Fibroblast of the aortic adventitia (primary cell): ENCODE data around the gene DTNB. TPM values are rescaled to one million over a fixed set of nuclear protein-coding genes. Genes with fewer than 3 reads are reported as not detected.

ENCODE experiments used
- DNase-seq: peaks from one replicate; pipeline ENCODE4 v3.0.0-alpha.2; 2010; ENCODE audit warnings: low read depth
- H3K4me3 ChIP-seq: 2 replicates; pipeline ENCODE4 v1.5.1; 2011; ENCODE audit warnings: low read depth, mild to moderate bottlenecking, control low read depth, low read length, moderate library complexity
- total RNA-seq: library from RNA; depleted of rRNA; stranded (reverse); fragments of >200 nt; gene quantifications from 2 replicates; pipeline ENCODE4 v1.2.3, GENCODE V29; 2012; ENCODE audit warnings: low replicate concordance
- TF ChIP-seq, protein P1 (sequence below): IDR thresholded peaks from 2 replicates; pipeline ENCODE4 v1.5.1; 2011; ENCODE audit warnings: mild to moderate bottlenecking, low read length, control low read depth, inconsistent platforms; ENCODE audit not compliant: insufficient read depth

The DTNB gene
- total RNA-seq, 1 donor = 11.7 TPM

- DNase-seq = no peak
- TF ChIP-seq, protein P1, sequence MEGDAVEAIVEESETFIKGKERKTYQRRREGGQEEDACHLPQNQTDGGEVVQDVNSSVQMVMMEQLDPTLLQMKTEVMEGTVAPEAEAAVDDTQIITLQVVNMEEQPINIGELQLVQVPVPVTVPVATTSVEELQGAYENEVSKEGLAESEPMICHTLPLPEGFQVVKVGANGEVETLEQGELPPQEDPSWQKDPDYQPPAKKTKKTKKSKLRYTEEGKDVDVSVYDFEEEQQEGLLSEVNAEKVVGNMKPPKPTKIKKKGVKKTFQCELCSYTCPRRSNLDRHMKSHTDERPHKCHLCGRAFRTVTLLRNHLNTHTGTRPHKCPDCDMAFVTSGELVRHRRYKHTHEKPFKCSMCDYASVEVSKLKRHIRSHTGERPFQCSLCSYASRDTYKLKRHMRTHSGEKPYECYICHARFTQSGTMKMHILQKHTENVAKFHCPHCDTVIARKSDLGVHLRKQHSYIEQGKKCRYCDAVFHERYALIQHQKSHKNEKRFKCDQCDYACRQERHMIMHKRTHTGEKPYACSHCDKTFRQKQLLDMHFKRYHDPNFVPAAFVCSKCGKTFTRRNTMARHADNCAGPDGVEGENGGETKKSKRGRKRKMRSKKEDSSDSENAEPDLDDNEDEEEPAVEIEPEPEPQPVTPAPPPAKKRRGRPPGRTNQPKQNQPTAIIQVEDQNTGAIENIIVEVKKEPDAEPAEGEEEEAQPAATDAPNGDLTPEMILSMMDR = no peak
- peak overlapping the region; percentile 13 for H3K4me3 ChIP-seq
Observed at GRCh38 chr2:25339211-25339674, 334.1 kb downstream of the DTNB start.

GRCh38 chr2:25338401-25338800 is 335.0 kb downstream of the DTNB start:
- H3K4me3 ChIP-seq = no peak overlapping the region
- TF ChIP-seq, protein P1 = no peak
- no peak for DNase-seq

- no peak for DNase-seq
Observed at GRCh38 chr2:25337891-25338290, 335.5 kb downstream of the DTNB start.

DNA sequence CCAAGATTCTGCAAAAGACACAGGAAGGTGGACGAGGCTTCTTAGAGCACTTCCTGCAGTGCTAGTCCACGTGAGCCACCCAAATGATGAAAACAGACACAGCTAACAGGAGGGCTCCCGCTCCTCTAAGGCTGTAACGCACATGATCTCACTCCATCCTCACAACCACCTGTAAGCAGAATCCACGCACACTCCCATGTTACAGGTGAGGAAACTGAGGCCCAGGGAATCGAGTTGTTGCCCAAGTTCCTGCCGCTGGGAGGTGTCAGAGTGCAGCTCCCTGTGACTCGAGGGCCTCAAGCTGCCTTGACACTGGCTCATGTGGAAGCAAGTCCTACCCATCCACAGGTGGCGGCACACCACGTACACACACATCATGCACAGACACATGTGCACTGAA is 336.1 kb downstream of the DTNB start:
- DNase-seq = no peak
- no peak overlapping the region for H3K4me3 ChIP-seq
- TF ChIP-seq, protein P1 = no peak

More at GRCh38 chr2:25337891-25338290, 335.5 kb downstream of the DTNB start:
- H3K4me3 ChIP-seq = no peak overlapping the region
- TF ChIP-seq, protein P1 = no peak

DNA sequence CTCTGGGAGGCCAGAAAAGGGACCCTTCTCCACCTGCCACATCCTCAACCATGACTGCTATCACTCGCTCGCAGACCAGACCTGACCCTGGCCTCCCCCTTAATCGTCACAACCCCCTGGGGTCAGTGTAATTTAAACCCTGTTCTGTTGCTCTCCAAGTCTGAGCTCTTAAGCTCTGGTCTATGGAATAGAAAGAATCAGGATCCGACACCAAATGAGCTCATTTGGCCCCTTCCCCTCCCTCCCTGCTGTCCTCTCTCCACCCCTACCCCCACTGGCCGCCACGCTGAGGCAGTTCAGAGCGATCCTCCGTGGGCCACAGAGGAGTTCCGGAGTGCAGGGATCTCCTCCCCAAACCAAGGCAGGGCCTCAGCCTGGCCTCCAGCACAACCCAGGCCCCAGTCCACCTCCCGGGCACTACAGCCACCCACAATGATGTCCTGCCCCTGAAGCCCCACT is 337.0 kb downstream of the DTNB start:
- TF ChIP-seq, protein P1 = no peak
- no peak for DNase-seq

DNA sequence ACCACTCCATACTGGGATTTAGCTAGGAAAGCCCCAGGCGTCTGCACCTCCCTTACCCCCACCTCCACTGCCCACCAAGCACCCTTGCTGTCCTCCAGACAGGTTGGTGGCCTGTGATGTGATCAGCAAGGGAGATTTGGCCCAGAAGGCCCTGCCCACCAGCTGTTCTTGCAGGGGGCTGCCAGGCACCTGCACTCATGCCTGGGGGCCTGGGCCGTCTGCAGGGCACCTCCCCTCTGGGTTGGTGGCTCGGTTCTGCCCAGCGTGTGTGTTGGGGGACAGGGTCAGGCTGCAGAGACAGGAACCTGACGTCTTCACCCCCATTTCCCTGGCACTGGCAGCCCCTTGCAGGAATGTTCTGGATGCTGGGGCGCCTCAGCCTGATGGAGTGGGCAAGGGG is 337.4 kb downstream of the DTNB start:
- no peak for DNase-seq
- TF ChIP-seq, protein P1 = no peak
- no peak overlapping the region for H3K4me3 ChIP-seq

More for the DNA sequence above, 337.0 kb downstream of the DTNB start:
- H3K4me3 ChIP-seq = no peak overlapping the region

GRCh38 chr2:25335204-25335603 is 338.2 kb downstream of the DTNB start:
- no peak for DNase-seq
- TF ChIP-seq, protein P1 = no peak
- no peak overlapping the region for H3K4me3 ChIP-seq
